ENCODE data around the gene TACR1. TPM values are rescaled to one million over a fixed set of nuclear protein-coding genes. Genes with fewer than 3 reads are reported as not detected.

Gene TACR1
- total and polyA plus RNA-seq, 8 donors = 0.07 to 0.40 (median 0.09) TPM

GRCh38 chr2:75238670-75239330 is 39.5 kb upstream of the TACR1 start:
- 59 to 64% methylated on average over 6 of the region's 6 CpGs for WGBS, 2 donors
- no peak for DNase-seq
- TF ChIP-seq CTCF (IDR thresholded peaks at IDR 0.05) = no peak
- H3K9me3 ChIP-seq = no peaks in the 10 kb centered on the region
- no peak overlapping the region for H3K4me3 ChIP-seq
- H3K27ac ChIP-seq = no peak overlapping the region
- no peaks in the 10 kb centered on the region for H3K27me3 ChIP-seq
- intact Hi-C loops (cut with DNase I) = no loop called here
- no peaks in the 10 kb centered on the region for H3K4me1 ChIP-seq
- no peak for FAIRE-seq
- no peak for ATAC-seq
- H3K36me3 ChIP-seq = no peaks in the 10 kb centered on the region

GRCh38 chr2:75237296-75237695 is 38.0 kb upstream of the TACR1 start:
- Histone ChIP-seq H3K36me3 (no peaks in the 10 kb centered on the region), H3K4me1 (no peaks in the 10 kb centered on the region), H3K27me3 (no peaks in the 10 kb centered on the region), H3K27ac (no peak overlapping the region), H3K9me3 (no peaks in the 10 kb centered on the region), H3K4me3 (no peak overlapping the region)
- intact Hi-C loops (cut with DNase I) = no loop called here
- ATAC-seq (no peak), FAIRE-seq (no peak), DNase-seq (no peak)
- TF ChIP-seq CTCF (IDR thresholded peaks at IDR 0.05) = no peak
- 82 to 94% methylated on average over 1 of the region's 1 CpG for WGBS, 2 donors

- H3K4me3 ChIP-seq = no peak overlapping the region
- 86 to 91% methylated on average over 4 of the region's 4 CpGs for WGBS, 2 donors
- no peak for FAIRE-seq
- no peak for DNase-seq
- H3K27ac ChIP-seq = no peak overlapping the region
- no peaks in the 10 kb centered on the region for H3K27me3 ChIP-seq
- no peaks in the 10 kb centered on the region for H3K9me3 ChIP-seq
- TF ChIP-seq CTCF (IDR thresholded peaks at IDR 0.05) = no peak
- H3K4me1 ChIP-seq = no peaks in the 10 kb centered on the region
- no peaks in the 10 kb centered on the region for H3K36me3 ChIP-seq
- no peak for ATAC-seq
- intact Hi-C loops (cut with DNase I) = no loop called here
These were observed 34.6 kb upstream of the TACR1 start for GRCh38 chr2:75233965-75234364.

GRCh38 chr2:75226617-75227016 is 27.3 kb upstream of the TACR1 start:
- no peaks in the 10 kb centered on the region for H3K4me1 ChIP-seq
- 76 to 78% methylated on average over 3 of the region's 3 CpGs for WGBS, 2 donors
- intact Hi-C loops (cut with DNase I) = no loop called here
- no peak overlapping the region for H3K27ac ChIP-seq
- H3K4me3 ChIP-seq = no peak overlapping the region
- no peak for DNase-seq
- no peak for FAIRE-seq
- TF ChIP-seq CTCF (IDR thresholded peaks at IDR 0.05) = no peak
- no peaks in the 10 kb centered on the region for H3K9me3 ChIP-seq
- no peaks in the 10 kb centered on the region for H3K36me3 ChIP-seq
- peaks cover 0 to 4% (median 0%) of the 10 kb centered on the region in 4 donors for H3K27me3 ChIP-seq
- ATAC-seq = no peak

GRCh38 chr2:75226099-75226498 is 26.8 kb upstream of the TACR1 start:
- DNase-seq = no peak
- no peaks in the 10 kb centered on the region for H3K36me3 ChIP-seq
- H3K9me3 ChIP-seq = no peaks in the 10 kb centered on the region
- H3K4me3 ChIP-seq = no peak overlapping the region
- no peak overlapping the region for H3K27ac ChIP-seq
- H3K4me1 ChIP-seq = no peaks in the 10 kb centered on the region
- no peak for TF ChIP-seq CTCF (IDR thresholded peaks at IDR 0.05)
- H3K27me3 ChIP-seq = peaks cover 0 to 4% (median 0%) of the 10 kb centered on the region in 4 donors
- no peak for ATAC-seq
- intact Hi-C loops (cut with DNase I) = no loop called here
- 31 to 33% methylated on average over 3 of the region's 3 CpGs for WGBS, 2 donors
- FAIRE-seq = no peak
